Stimulated activated CD4-positive, alpha-beta T cell treated with anti-CD3 and anti-CD28 coated beads, TNF-alpha, amount 100 ng/mL, for 4 hours (primary cell): ENCODE measurements around the gene GPRC5B.

Source experiments
- DNase-seq, 3 experiments: peaks; one replicate each; pipeline ENCODE4 v3.0.0-alpha.2; 2020; ENCODE audit warnings: low read depth in 3 of 3

The GPRC5B gene

GRCh38 chr16:19872179-19872863, 12.3 kb downstream of the GPRC5B start:
- no peak for DNase-seq

GRCh38 chr16:19871721-19872120, 12.9 kb downstream of the GPRC5B start:
- DNase-seq, result no peak

DNA sequence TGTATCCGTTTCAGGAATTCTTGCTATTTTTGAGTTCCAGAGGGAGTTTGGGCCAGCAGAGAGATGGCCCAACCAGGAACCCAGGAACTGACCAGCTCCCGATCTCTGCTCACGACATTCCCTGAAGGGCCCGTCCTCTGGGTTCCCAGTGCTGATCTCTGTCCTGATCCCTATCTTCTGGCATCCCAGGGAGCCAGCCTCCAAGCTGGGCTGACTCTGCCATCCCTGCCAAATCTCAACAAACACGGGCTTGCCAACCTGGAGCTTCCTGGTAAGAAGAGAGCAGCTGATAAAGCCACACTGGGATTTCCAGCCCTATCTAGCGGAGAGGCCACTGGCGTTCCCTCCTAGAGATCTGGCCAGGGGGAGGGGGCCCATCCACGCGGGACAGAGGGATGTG, 16.2 kb downstream of the GPRC5B start:
- DNase-seq, result no peak

DNA sequence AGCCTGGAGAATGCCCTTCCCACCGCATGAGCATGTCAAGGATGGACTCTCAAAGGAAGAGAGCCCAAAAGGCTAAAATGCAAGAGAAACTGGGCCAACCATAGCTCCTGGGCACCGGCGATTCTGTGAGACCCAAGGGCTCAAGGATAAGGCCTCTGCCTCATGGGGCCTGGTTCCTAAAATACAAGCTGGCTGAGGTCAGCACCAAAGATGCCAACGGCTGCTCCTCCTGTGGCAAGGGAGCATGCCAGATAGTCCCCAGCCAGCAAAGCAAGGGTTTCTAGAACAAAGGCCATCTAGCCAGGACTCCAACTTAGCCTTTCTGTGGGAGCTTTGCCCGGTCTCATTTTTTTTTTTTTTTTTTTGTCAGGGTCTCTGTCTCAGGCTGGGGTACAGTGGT, 20.1 kb downstream of the GPRC5B start:
- DNase-seq, result no peak

DNA sequence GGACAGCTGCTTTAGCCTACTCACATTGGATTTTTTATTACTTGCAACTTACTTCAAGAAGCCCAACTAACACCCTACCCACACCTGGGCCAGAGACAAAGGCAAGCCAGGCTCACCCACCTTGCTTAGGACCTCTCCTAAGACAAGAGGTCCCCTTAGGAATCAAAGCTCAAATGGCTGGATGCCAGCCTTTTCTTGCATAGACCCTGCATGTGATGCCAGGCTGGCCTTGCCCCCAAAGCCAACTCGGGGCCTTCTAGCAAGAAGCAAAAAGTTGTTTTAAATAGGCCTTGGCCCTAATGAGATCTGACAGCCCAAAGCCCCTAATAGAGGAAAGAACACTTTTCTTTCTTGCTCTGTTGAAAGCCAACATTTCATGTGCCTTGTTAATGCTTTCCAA, 20.7 kb downstream of the GPRC5B start:
- no peak for DNase-seq

GRCh38 chr16:19861811-19862327, 22.8 kb downstream of the GPRC5B start:
- no peak for DNase-seq

DNA sequence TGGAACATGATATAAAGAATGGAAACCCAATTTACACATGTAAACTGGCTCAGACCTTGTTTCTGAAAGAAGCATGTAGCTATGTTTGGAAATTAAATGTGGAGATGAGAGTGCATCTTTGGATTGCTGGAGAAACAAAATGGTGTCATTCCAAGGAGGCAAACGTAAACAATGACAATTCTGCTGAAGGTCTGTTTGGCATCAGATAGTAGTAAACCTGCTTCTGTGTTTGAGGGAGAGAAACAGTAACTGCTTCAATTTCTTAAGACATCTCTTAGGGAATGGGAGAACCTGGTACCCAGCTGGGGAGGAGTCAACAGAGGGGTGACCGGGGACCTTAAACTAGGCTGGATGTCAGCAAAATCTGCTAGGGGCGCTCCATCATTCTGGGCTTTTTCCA, 23.5 kb downstream of the GPRC5B start:
- no peak for DNase-seq

DNA sequence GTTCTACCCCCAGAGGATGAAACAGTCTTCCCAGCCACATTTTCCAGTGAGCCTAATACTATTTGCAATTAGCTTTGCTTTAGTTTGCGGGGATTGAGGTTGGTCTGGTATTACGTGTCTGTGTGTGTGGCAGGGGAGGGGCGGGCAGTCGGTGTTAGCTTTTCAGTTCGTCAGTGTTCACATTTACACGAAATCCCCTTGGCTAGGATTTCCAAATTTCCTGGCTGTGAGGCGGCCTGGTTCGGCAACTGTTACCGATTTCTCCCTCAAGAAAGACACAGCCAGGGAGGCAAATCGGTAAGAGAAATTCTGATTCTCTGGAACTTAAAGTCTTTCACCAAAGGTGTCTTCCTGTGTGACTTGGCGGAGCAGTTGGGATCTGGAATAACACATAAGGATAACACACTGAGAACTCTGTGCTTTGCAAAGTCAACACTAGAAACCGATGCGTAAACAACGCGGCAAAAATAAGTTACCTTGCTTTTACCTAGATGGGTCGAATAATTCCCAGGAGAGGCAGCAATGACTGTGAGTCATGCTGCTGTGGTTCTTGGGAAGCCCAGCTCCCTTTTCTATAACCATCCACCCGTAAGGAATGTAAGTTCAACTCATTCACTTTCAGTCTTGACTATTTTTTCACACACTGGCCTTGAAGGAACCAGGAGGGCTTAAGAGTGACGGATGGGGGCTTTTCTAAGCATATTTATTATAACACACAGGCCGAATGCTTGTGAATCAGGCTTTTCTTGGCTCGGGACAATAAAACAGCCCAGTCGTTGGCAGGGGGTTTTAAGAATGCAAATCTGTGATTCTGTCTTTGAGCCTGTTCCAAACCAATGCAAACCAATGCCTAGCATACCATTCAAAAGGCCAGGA, 24.2 kb downstream of the GPRC5B start:
- DNase-seq, result no peak

DNA sequence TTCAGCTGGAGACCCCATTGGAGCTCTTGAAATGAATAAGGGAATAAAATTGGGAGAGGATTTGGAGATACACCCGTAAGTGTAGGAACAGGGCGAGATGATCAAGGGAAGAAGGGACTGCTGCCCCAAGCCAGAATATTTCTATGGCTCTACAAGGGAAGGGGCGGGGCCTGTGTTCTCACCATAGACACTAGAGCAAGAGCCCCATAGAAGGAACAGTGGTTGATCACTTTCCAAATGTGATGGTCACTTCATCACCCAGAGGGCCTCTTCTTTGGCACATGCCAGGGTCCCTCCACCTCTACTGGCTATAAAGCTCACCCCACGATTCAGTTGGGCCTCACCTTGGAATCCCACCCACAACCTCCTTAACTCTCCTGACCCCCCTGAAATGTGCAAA, 25.0 kb downstream of the GPRC5B start:
- DNase-seq, result no peak

GRCh38 chr16:19859166-19859565, 25.5 kb downstream of the GPRC5B start:
- DNase-seq, result no peak

- no peak for DNase-seq
Observed at GRCh38 chr16:19858340-19859018, 26.2 kb downstream of the GPRC5B start.

GRCh38 chr16:19857593-19858339, 26.9 kb downstream of the GPRC5B start:
- DNase-seq, result no peak

GRCh38 chr16:19856120-19856519, 28.5 kb downstream of the GPRC5B start:
- no peak for DNase-seq

- no peak for DNase-seq
Observed at GRCh38 chr16:19854543-19854876, 30.1 kb downstream of the GPRC5B start.

- no peak for DNase-seq
Observed at GRCh38 chr16:19853742-19854542, 30.7 kb downstream of the GPRC5B start.

DNA sequence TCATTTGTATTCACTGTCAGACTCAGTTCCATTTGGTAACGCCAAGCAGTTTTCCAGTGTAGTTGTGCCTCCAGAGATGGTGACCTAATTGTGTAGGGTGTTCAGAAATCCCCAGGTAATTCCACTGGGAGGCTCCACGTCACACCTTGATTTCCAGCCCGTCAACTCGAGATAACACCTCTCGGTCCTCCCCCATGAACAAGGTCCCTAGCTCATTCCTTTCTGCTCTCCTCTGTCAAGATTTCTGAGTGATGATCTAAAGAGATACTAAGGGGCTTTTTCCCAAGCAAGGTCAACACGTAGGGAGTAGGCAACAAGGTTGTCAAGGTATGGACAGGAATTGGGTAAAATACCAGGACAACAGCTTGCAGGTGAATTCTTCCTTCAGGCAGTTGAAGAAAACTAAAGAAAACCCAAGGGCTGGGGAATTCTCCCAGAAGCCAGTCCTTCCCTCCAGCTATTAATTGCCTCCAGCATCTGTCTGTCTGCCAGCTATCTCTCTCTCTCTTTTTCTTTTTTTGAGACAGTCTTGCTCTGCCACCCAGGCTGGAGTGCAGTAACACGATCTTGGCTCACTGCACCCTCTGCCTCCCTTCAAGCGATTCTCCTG, 31.4 kb downstream of the GPRC5B start:
- DNase-seq, result no peak

- DNase-seq, result no peak
Observed at GRCh38 chr16:19851476-19851875, 33.2 kb downstream of the GPRC5B start.

GRCh38 chr16:19850131-19850817, 34.4 kb downstream of the GPRC5B start:
- DNase-seq, result no peak

GRCh38 chr16:19848756-19849155, 35.9 kb downstream of the GPRC5B start:
- no peak for DNase-seq

DNA sequence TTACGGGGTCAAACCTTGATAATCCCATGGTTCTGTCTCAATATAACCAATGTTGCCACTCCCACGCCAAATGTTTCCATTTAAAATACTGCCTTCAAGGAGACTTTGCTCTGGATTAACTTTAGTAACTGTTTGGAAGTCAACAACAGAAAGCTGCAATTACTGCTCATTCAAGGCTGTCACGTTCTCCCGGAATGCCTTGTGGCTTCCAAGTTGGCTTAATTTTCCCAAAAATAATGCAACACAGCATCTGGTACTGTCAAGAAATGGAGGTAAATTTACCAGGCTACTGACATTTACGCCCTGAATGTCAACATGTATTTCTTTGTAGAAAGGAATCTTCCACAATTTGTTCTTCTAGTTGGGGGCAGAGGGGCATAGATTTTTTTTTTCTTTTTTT, 38.2 kb downstream of the GPRC5B start:
- no peak for DNase-seq
